Immature natural killer cell (primary cell): ENCODE data around the gene SWI5. TPM values are rescaled to one million over a fixed set of nuclear protein-coding genes. Genes with fewer than 3 reads are reported as not detected.
A peak's percentile ranks its signal among the peaks of the same experiment; 100 is the strongest.

ENCODE experiments used
- DNase-seq, 3 donors: peaks; one replicate each; pipeline ENCODE4 v3.0.0; 2022; ENCODE audit warnings: mixed read lengths in 1 of 3
- H3K27ac Mint-ChIP-seq, 6 donors: one replicate each; pipeline ENCODE4 v1.8.0; 2020; ENCODE audit warnings: mixed read lengths in 6 of 6, mild to moderate bottlenecking in 5 of 6, inconsistent platforms in 4 of 6, moderate library complexity in 3 of 6
- H3K27me3 Mint-ChIP-seq, 3 donors: one replicate each; pipeline ENCODE4 v1.8.0; 2020 to 2021; ENCODE audit warnings: low read depth in 3 of 3, mild to moderate bottlenecking in 3 of 3, mixed read lengths in 3 of 3, moderate library complexity in 3 of 3, inconsistent platforms in 1 of 3
- H3K36me3 Mint-ChIP-seq, 3 donors: one replicate each; pipeline ENCODE4 v1.8.0; 2020; ENCODE audit warnings: mixed read lengths in 3 of 3, inconsistent platforms in 2 of 3, mild to moderate bottlenecking in 2 of 3
- H3K4me1 Mint-ChIP-seq, 2 donors: one replicate each; pipeline ENCODE4 v1.8.0; 2020; ENCODE audit warnings: inconsistent platforms in 2 of 2, mild to moderate bottlenecking in 2 of 2, mixed read lengths in 2 of 2, moderate library complexity in 1 of 2
- H3K4me3 Mint-ChIP-seq, 5 donors: one replicate each; pipeline ENCODE4 v1.8.0; 2020; ENCODE audit warnings: mild to moderate bottlenecking in 5 of 5, mixed read lengths in 5 of 5, inconsistent platforms in 3 of 5, moderate library complexity in 3 of 5
- H3K9me3 Mint-ChIP-seq, 6 donors: one replicate each; pipeline ENCODE4 v1.8.0; 2020; ENCODE audit warnings: mild to moderate bottlenecking in 6 of 6, mixed read lengths in 6 of 6, inconsistent platforms in 4 of 6, moderate library complexity in 3 of 6
- polyA plus RNA-seq, 3 donors: library from polyadenylated mRNA; unstranded; fragments of 300-500 nt; fragmentation: Illumina TruSeq; gene quantifications; one replicate each; pipeline ENCODE4 v1.2.3, GENCODE V29; 2021

Gene SWI5
- polyA plus RNA-seq, 3 donors from 2014 or later: 20.9 to 23.3 (median 21.5) TPM

DNA sequence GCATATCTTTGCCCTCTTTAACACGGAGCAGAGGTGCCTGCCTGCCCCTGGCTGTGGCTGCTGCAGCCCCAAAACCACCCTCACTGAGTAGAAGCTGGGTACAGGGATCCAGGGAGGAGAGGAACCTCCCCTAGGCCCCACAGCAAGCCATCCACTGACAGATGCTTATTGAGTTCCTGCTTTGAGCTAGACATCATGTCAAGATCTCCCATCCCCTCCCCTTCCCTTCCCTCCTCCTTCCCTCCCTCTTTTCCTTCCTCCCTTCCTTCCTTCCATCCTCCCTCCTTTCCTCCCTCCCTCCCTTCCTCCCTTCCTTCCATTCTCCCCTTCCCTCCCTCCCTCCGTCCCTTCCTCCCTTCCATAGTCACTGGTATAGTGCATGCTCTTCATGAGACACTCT is 29.6 kb upstream of the SWI5 start:
- H3K4me1 Mint-ChIP-seq: peaks cover 20 to 32% of the 10 kb centered on the region in 2 donors
- no peak for DNase-seq
- H3K4me3 Mint-ChIP-seq: no peak overlapping the region
- H3K36me3 Mint-ChIP-seq: no peaks in the 10 kb centered on the region
- H3K9me3 Mint-ChIP-seq: no peaks in the 10 kb centered on the region
- H3K27ac Mint-ChIP-seq: no peak overlapping the region
- H3K27me3 Mint-ChIP-seq: peaks cover 4 to 11% (median 7%) of the 10 kb centered on the region in 3 donors

GRCh38 chr9:128247226-128247803 is 28.8 kb upstream of the SWI5 start:
- no peak overlapping the region for H3K4me3 Mint-ChIP-seq
- no peaks in the 10 kb centered on the region for H3K36me3 Mint-ChIP-seq
- H3K27me3 Mint-ChIP-seq: peaks cover 4 to 13% (median 8%) of the 10 kb centered on the region in 3 donors
- DNase-seq: no peak
- no peak overlapping the region for H3K27ac Mint-ChIP-seq
- H3K4me1 Mint-ChIP-seq: peaks cover 27 to 40% of the 10 kb centered on the region in 2 donors
- no peaks in the 10 kb centered on the region for H3K9me3 Mint-ChIP-seq

DNA sequence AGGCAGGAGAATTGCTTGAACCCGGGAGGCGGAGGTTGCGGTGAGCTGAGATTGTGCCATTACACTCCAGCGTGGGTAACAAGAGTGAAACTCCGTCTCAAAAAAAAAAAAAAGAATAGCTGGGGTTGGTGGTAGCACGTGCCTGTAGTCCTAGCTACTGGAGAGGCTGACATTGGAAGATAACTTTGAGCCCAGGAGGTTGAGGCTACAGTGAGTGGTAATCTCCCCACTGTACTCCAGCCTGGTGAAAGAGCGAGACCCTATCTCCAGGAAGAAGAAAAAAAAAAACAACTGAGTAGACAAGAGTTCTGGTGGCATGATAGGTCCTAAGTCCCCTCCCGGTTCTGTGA is 26.5 kb upstream of the SWI5 start:
- Mint-ChIP-seq H3K27me3 (peaks cover 4 to 7% (median 5%) of the 10 kb centered on the region in 3 donors), H3K36me3 (no peaks in the 10 kb centered on the region), H3K27ac (peak overlapping the region; percentile 69 to 88 (median 82)), H3K4me1 (peaks cover 24 to 31% of the 10 kb centered on the region in 2 donors), H3K4me3 (peak overlapping the region; percentile 71 to 87 (median 77)), H3K9me3 (no peaks in the 10 kb centered on the region)
- no peak for DNase-seq

DNA sequence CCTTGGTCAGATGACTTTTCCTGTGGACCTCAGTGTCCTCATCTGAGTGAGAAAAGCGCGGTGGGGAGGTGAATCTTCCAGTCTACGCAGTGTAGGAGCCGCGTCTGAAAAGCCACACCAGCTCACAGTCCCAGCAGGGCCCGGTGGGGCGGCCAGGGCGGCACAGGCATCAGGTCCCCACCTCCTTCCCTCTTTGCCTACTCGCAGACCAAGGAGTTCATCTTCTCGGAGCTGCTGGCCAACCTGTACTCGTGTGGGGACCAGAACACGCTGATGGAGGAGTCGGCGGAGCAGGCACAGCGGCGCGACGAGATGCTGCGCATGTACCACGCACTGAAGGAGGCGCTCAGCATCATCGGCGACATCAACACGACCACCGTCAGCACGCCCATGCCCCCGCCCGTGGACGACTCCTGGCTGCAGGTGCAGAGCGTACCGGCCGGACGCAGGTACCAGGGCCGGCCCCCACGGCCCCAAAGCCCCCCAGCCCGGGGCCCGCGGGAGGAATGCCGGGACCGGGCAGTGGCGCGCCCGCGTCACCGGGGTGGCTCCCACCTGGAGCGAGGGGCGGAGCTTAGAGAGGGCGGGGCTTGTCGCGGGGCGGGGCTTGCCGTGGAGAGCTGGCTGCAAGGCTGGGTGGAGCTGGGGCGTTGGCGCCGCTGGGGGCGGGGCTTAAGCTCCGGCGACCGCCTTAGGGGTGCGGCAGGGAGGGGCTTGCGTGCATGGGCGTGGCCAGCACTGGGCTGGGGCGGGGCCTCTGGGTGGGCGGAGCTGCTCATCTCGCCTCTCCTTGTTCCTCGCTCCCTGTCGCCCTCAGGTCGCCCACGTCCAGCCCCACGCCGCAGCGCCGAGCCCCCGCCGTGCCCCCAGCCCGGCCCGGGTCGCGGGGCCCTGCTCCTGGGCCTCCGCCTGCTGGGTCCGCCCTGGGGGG is 25.9 kb upstream of the SWI5 start:
- Mint-ChIP-seq H3K4me1 (peaks cover 24 to 31% of the 10 kb centered on the region in 2 donors), H3K4me3 (peak overlapping the region; percentile 71 to 87 (median 77)), H3K27me3 (peaks cover 4 to 7% (median 6%) of the 10 kb centered on the region in 3 donors), H3K27ac (peak overlapping the region; percentile 62 to 88 (median 82)), H3K36me3 (no peaks in the 10 kb centered on the region), H3K9me3 (no peaks in the 10 kb centered on the region)
- peak; percentile 89 to 92 (median 91) for DNase-seq

DNA sequence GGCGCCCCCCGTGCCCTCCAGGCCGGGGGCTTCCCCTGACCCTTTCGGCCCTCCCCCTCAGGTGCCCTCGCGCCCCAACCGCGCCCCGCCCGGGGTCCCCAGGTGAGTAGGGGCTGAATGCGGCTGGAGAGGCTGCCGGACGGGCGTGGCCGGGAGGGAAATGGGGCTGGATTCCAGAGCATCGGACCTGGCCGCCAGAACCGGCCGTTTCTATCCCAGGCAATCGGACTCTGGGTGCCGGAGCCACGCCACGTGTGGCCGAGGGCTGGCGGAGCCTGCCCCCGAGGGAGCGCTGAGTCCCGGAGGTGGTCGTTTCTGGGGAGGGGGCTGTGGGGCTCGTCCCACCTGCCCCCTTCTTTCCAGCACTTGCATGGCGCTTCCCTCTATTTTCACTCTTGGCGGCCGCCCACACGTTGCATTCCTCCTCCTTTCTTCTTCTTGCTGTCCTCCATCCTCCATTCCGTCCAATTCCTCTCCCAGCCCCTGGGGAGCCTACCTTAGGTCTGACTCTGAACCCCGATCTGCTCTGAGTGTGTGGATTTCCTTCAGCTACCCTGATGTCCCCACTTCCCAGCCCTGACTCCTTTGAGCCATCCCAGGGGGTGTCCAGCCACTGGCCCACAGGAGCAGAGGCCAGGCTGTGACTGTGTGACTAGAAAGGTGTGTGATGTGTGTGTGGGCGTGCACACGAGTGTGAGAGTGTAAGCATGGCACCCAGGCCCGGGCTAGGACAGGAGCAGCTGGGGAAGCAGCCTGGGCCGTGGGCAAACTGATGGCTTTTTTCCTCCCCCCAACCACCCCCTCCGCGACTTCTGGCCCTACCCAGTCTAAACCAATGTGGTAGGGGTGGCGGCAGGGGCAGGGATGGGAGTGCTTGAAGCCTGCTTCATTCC is 25.0 kb upstream of the SWI5 start:
- Mint-ChIP-seq H3K27me3 (peaks cover 1 to 7% (median 4%) of the 10 kb centered on the region in 3 donors), H3K27ac (peak overlapping the region in 4 of 6 donors; percentile 44 to 67 (median 54)), H3K9me3 (peaks cover 0 to 2% (median 0%) of the 10 kb centered on the region in 6 donors), H3K4me3 (peak overlapping the region; percentile 76 to 87 (median 79)), H3K36me3 (no peaks in the 10 kb centered on the region), H3K4me1 (peaks cover 17 to 23% of the 10 kb centered on the region in 2 donors)
- no peak for DNase-seq

DNA sequence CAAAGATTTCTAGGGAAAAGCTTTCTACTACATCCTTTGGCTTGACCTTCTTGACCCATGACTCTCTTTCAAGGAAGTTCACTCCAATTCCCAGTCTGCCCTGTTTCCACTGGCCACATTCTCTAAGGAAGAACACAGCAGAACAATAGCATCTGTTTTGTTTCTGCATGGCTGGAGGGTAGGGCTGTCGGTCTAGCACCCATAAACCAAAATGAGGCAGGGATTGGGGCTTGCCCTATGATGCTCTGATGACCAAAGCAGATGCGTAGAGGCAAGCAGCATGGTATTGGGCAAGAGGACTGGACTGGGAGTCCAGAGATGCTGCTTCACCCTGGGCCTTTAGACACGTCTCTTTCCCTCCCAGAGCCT is 24.4 kb upstream of the SWI5 start:
- Mint-ChIP-seq H3K27me3 (peaks cover 1 to 7% (median 4%) of the 10 kb centered on the region in 3 donors), H3K4me3 (peak overlapping the region; percentile 67 to 84 (median 77)), H3K36me3 (no peaks in the 10 kb centered on the region), H3K27ac (peak overlapping the region in 1 of 6 donors; percentile 44), H3K4me1 (peaks cover 17 to 23% of the 10 kb centered on the region in 2 donors), H3K9me3 (peaks cover 0 to 2% (median 0%) of the 10 kb centered on the region in 6 donors)
- DNase-seq: no peak

DNA sequence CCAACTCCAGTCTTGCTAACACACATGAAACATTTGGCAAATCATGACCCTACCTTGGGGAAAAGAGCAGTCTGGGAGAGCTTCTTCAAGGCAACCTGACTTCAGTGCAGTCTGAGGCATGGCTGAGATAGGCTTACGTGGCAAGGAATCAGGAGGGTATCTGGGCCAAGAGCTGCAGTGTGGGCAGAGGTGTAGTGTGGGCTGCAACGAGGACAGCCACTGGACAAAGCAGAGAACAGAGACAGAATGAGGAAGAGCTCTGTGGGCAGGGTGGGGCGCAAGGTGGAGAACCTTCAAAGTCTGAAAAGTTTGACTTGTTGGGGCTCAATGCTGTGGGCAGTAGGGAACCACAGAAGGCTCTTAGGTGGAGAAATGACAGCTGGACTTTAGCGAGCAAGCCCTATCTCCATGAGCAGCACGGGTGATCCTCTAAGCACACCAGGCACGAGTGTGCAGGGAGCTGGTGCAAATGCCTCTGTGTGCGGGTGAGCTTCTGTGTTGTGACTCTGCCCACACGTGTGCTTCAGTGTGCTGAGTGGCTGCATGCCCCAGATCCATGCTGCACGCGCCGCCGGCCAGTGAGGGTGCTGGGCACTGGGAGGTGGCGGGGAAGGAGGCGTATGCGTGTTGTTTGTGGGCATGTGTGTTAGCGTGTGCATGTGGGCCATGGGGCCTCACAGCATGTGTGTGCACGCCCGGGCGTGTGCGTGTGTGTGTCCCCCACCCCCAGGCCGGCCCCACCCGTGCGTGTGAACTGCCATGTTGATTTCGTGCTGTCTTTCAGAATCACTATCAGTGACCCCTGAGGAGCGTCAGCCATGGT is 23.5 kb upstream of the SWI5 start:
- peaks cover 1 to 7% (median 4%) of the 10 kb centered on the region in 3 donors for H3K27me3 Mint-ChIP-seq
- no peak for DNase-seq
- peak overlapping the region in 4 of 5 donors; percentile 5 to 76 (median 24) for H3K4me3 Mint-ChIP-seq
- peak overlapping the region in 1 of 6 donors; percentile 61 for H3K27ac Mint-ChIP-seq
- peaks cover 0 to 2% (median 0%) of the 10 kb centered on the region in 6 donors for H3K9me3 Mint-ChIP-seq
- peaks cover 0 to 2% (median 1%) of the 10 kb centered on the region in 3 donors for H3K36me3 Mint-ChIP-seq
- peaks cover 17 to 23% of the 10 kb centered on the region in 2 donors for H3K4me1 Mint-ChIP-seq

DNA sequence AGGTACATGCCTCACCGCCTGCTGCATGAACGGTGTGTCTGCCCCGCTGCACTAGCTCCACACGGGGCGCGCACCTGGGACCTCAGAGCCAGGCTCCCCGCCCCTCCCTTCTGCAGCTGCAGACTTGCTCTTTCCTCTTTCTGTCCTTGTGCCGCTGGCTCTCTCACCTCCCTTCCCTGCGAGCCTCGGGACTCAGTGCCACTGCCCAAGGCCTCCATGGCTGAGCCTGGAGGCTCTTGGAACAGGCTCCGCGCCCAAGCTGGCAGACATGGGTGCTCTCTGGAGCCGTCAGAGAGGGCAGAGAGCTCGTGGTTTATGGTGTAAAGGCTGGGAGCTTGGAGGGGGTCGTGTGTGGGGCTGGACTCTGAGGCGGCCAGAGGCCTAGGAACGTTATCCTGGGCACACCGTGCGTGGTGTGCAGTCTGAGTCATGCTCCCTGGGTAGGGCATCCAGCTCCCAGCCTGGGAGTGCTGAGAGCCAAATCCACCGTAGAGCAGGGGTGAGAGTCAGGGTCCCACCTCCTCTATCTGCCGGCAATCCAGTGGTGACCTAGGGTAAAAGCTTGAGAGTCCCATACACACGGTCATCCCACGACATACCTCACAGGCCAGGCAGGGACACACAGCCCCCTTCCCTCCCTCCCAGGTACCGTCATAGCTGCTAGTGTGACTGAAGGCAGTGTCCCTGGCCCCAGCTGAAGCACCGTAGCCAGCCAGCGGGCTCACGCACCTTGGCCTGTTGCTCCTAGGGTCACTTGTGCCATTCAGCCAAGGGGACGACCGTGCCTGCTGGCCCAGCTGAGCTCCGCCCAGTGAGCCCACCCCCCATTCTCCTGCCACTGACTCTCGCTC is 22.7 kb upstream of the SWI5 start:
- Mint-ChIP-seq H3K27me3 (peaks cover 1 to 7% (median 4%) of the 10 kb centered on the region in 3 donors), H3K4me3 (no peak overlapping the region), H3K27ac (no peak overlapping the region), H3K36me3 (peaks cover 0 to 4% (median 4%) of the 10 kb centered on the region in 3 donors), H3K9me3 (peaks cover 0 to 2% (median 0%) of the 10 kb centered on the region in 6 donors), H3K4me1 (peaks cover 17 to 23% of the 10 kb centered on the region in 2 donors)
- DNase-seq: no peak

DNA sequence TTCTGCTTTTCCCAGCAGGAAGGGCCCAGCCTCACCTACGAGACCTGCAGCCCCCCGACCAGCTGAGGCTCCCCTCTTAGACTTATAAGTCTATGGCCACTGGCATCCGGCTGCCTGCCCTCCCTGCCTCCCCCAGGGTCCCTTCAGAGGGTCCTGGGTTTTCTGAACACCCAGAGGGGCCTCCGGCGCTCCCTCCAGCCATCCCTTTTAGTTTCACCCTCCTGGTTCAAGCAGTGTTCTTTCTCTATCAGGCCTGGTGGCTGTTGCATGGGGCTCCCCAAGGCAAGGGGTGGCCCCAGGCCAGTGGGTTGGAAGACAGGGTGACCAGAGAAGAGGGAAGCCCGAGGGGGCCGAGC is 22.1 kb upstream of the SWI5 start:
- Mint-ChIP-seq H3K9me3 (peaks cover 0 to 2% (median 0%) of the 10 kb centered on the region in 6 donors), H3K36me3 (peaks cover 0 to 7% (median 4%) of the 10 kb centered on the region in 3 donors), H3K4me3 (no peak overlapping the region), H3K4me1 (peaks cover 17 to 23% of the 10 kb centered on the region in 2 donors), H3K27ac (no peak overlapping the region), H3K27me3 (peaks cover 1 to 7% (median 4%) of the 10 kb centered on the region in 3 donors)
- DNase-seq: no peak

GRCh38 chr9:128254362-128254761 is 21.7 kb upstream of the SWI5 start:
- peaks cover 0 to 11% (median 4%) of the 10 kb centered on the region in 3 donors for H3K36me3 Mint-ChIP-seq
- no peak overlapping the region for H3K4me3 Mint-ChIP-seq
- H3K27me3 Mint-ChIP-seq: peaks cover 1 to 7% (median 4%) of the 10 kb centered on the region in 3 donors
- DNase-seq: no peak
- peaks cover 0 to 2% (median 0%) of the 10 kb centered on the region in 6 donors for H3K9me3 Mint-ChIP-seq
- H3K27ac Mint-ChIP-seq: no peak overlapping the region
- H3K4me1 Mint-ChIP-seq: peaks cover 17 to 23% of the 10 kb centered on the region in 2 donors

GRCh38 chr9:128254855-128255759 is 21.0 kb upstream of the SWI5 start:
- no peak overlapping the region for H3K27ac Mint-ChIP-seq
- H3K4me1 Mint-ChIP-seq: peaks cover 13 to 17% of the 10 kb centered on the region in 2 donors
- peaks cover 1 to 7% (median 4%) of the 10 kb centered on the region in 3 donors for H3K27me3 Mint-ChIP-seq
- H3K4me3 Mint-ChIP-seq: no peak overlapping the region
- peaks cover 0 to 2% (median 0%) of the 10 kb centered on the region in 6 donors for H3K9me3 Mint-ChIP-seq
- DNase-seq: peak; percentile 37 to 49 (median 45)
- H3K36me3 Mint-ChIP-seq: peaks cover 0 to 13% (median 4%) of the 10 kb centered on the region in 3 donors
